ENCODE measurements around the gene NDUFC2. TPM values are rescaled to one million over a fixed set of nuclear protein-coding genes. Genes with fewer than 3 reads are reported as not detected.

Gene NDUFC2
- total and polyA plus RNA-seq, 2 of the 13 experiments (the other 11 are each of a cell fraction or from before 2014, with no cell fraction given): 256 to 363 TPM

GRCh38 chr11:78079232-78080083, at the start of gene NDUFC2 (continued):
- TF ChIP-seq ZNF800 (CRISPR knock-in tag; IDR thresholded peaks at IDR 0.05) (peak; percentile 41; the same call in 1 of the 2 replicates), ZNF430 (CRISPR knock-in tag; IDR thresholded peaks at IDR 0.05) (peak; percentile 95; the same call in 1 of the 2 replicates), FOXC1 (CRISPR knock-in tag; IDR thresholded peaks at IDR 0.05; ENCODE audit: borderline replicate concordance) (peak; percentile 94), ZNF691 (CRISPR knock-in tag; IDR thresholded peaks at IDR 0.05; ENCODE audit: borderline replicate concordance, low read depth) (peak; percentile 93), FOXA3 (CRISPR knock-in tag; IDR thresholded peaks at IDR 0.05) (peak; percentile 82), ZKSCAN8 (CRISPR knock-in tag; IDR thresholded peaks at IDR 0.05; ENCODE audit: borderline replicate concordance) (peak; percentile 91), STAT5B (CRISPR knock-in tag; IDR thresholded peaks at IDR 0.05) (peak; percentile 56; the same call in 1 of the 2 replicates), YEATS2 (CRISPR knock-in tag; IDR thresholded peaks at IDR 0.05; ENCODE audit: borderline replicate concordance) (peak; percentile 93), MXI1 (IDR thresholded peaks at IDR 0.05; ENCODE audit: borderline replicate concordance, low read depth, low read length) (peak; percentile 57; the same call in 2 of the 3 replicates), HDAC2 (CRISPR knock-in tag; IDR thresholded peaks at IDR 0.05) (peak; percentile 92), ZNF646 (CRISPR knock-in tag; IDR thresholded peaks at IDR 0.05) (0 out of 2 replicates have a peak, but pooled peaks have one; percentile 38), PRDM15 (CRISPR knock-in tag; IDR thresholded peaks at IDR 0.05) (peak; percentile 76; the same call in 1 of the 2 replicates)
